Endometrium (tissue), 2 donors: ENCODE results near the gene EML5.
A peak's percentile ranks its signal among the peaks of the same experiment; 100 is the strongest.
"Not testable (repeated sequence)": the region's sequence is repeated elsewhere in the genome, so short reads cannot be mapped to it uniquely, and the experiment has no call there.

Experiments used
- FAIRE-seq: peaks from 2 replicates; lab custom pipeline; 2012; peaks lifted over from hg19 to GRCh38; lab: Jason Lieb, UNC
- donor health status: control.
- donor health status: control.

The EML5 gene

GRCh38 chr14:88792473-88793258 lies at the start of gene EML5:
Gene EML5 (minus strand): TSS chr14:88792953. CDS start chr14:88792503, 450 bp downstream.
- no peak for FAIRE-seq

DNA sequence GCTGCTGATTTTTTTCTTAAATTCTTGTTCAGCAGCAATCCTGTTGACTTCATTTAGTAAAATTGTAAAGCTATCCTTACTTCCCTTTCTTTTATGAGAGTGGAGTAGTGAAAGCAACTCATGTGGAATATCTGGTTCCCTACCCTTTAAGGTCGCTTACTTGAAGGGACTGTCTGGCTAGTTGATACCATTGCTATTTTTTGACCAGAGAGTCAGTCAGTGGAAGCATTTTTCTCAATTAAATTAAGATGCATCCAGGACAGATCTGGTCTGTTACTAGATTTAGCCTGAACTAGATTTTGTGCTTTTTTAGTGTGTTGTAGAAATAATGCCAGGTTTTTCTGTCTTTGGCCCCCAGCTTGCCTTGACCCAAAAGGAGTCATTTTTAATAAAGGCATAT lies 49.7 kb upstream of the EML5 start:
- no peak for FAIRE-seq

- no peak for FAIRE-seq
Observed at GRCh38 chr14:88841741-88842140, 49.0 kb upstream of the EML5 start.

DNA sequence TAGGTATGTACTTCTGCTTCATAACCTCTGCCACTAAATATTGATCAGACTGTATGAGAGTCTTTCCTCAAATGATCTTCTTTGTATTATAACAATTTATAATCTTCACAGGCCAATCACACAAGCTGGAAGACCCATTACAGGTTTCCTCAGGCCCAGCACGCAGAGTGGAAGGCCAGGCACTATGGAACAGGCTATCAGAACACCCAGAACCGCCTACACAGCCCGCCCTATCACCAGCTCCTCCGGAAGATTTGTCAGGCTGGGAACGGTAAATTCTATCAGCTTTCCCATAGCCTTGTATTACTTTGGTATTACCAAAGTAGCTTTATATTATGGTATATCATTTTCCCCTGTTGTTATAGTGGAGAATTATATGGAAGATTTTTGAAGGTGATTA lies 48.2 kb upstream of the EML5 start:
- no peak for FAIRE-seq

DNA sequence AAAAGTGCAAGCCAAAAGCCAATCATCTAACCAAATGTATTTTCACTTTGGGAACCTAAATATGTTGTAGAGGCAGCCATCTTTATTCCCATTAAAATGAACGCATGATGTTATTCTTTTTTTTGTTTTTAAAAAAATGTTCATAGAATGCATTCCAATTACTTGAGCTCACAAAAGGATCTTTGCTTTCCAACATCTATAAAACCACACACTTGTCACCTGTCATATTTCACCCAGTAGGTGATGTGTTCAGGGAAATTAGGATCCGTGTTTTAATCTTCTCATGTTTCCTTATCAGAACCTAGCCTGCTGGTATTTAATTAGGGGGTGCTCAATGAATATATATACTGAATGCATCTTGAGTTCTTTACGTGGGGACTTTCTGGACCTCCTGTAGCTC lies 45.3 kb upstream of the EML5 start:
- FAIRE-seq, result no peak

- FAIRE-seq, result no peak
Observed at GRCh38 chr14:88837495-88837894, 44.7 kb upstream of the EML5 start.

- FAIRE-seq, result peak; percentile 88
Observed at GRCh38 chr14:88835661-88836060, 42.9 kb upstream of the EML5 start.

GRCh38 chr14:88834883-88835431 lies 42.2 kb upstream of the EML5 start:
- FAIRE-seq, result no peak

- FAIRE-seq, result no peak
Observed at GRCh38 chr14:88831284-88831683, 38.5 kb upstream of the EML5 start.

DNA sequence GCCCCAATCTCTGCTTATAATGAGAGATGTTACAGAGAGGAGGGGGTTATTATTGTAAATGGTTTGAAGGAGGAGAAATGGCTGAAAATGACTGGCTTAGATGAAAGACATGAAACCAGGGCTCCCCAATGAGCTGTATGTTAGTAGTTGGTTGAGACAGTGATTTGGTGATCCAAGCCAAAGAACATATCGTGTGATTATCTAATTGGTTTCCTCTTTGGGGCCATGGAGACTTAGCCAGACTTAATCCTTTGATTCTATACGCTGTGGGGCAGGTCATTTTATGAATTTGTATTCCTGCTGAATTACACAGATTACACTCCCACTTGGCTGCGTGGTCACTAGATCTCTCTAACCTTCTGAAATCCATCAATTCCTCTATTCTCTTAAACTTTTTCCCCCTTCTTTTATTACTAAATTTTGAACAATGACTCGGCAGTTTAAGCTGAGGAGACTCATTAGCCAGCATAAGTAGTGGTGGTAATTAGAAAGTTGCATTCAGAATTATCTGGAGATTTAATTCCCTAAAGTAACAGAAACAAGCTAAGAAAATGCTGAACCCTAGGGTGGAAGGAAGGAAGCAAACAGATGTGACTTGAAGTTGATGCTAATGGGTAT lies 37.0 kb upstream of the EML5 start:
- FAIRE-seq, result no peak

- no peak for FAIRE-seq
Observed at GRCh38 chr14:88829188-88829587, 36.4 kb upstream of the EML5 start.

DNA sequence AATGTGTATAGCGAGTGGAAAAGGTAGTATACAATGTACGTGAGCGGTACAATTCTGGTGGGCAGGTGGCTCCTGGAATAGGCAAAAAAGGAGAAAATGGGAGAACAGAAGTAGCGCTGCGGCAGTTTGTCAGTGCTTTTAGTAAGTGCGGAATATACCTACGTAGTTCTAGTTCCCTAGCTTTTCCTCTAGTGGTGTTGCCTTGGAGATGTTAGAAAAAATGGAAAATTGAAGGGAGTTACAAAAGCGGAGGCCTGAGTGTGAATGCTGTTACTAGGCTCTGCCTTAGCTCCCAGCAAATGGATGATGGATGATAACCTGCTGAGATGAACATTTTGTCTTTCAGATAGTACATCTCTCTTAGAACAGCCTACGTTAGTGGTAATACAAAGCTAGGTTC lies 32.8 kb upstream of the EML5 start:
- no peak for FAIRE-seq

DNA sequence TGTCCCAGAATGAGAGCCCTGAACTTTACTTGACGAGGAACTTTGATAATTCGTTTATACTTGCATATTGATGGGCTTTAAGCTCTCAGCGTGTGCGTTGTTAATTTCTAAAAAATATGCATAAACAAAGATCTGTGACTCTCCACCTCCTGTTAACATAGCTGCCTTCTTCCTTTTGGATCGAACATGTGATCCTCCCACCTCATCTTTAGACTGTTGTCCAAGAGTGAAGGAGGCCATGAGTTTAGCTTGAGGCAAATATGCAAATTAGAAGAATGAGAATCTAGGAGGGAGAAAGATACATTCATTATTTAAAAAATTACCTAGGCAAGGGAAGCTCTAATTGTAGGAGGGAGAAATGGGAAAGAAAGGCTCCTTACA lies 32.3 kb upstream of the EML5 start:
- FAIRE-seq, result no peak

GRCh38 chr14:88824314-88825077 lies 31.7 kb upstream of the EML5 start, which contains the start of gene TTC8:
Gene TTC8 (plus strand): TSS chr14:88824651. CDS start chr14:88824708, 57 bp downstream.
- no peak for FAIRE-seq

GRCh38 chr14:88823968-88824313 lies 31.2 kb upstream of the EML5 start:
- FAIRE-seq, result no peak

GRCh38 chr14:88821888-88822287 lies 29.1 kb upstream of the EML5 start:
- no peak for FAIRE-seq

DNA sequence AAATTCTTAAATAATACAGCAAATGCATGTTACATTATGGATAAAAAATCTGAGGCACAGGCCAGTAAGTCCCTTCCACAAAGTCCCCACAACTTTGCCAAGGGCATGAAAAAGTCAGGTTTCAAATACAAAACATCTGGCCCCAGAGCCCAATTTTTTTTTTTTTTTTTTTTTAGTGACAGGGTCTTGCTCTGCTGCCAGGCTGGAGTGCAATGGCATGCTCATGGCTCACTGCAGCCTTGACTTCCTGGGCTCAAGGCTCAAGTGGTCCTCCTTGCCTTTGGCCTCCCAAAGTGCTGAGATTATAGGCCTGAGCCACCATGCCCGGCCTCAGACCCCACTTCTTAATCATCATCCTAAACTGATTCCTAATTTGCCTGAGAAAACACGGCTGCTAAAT lies 28.6 kb upstream of the EML5 start:
- FAIRE-seq, result no peak

DNA sequence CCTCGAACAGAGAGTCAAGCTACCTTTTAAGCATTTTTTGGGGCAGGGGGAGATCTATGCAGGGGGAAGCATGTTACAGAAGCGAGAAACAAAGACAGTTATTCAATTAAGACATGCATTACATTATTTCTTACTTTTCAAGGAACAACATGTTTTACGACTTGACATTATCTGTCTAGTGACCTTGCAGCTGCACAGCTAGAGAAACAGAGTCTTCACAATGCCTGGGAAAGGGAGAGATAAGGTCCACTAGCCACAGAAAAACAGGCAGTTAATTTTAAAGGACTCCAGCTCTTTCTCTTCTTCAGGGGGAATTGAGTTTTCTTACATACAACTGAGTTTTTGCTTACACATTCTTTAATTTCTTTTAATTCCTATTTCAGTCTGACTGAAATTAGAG lies 26.9 kb upstream of the EML5 start:
- FAIRE-seq, result not testable (repeated sequence)

GRCh38 chr14:88818018-88818417 lies 25.3 kb upstream of the EML5 start:
- no peak for FAIRE-seq

GRCh38 chr14:88815980-88816379 lies 23.2 kb upstream of the EML5 start:
- FAIRE-seq, result no peak

DNA sequence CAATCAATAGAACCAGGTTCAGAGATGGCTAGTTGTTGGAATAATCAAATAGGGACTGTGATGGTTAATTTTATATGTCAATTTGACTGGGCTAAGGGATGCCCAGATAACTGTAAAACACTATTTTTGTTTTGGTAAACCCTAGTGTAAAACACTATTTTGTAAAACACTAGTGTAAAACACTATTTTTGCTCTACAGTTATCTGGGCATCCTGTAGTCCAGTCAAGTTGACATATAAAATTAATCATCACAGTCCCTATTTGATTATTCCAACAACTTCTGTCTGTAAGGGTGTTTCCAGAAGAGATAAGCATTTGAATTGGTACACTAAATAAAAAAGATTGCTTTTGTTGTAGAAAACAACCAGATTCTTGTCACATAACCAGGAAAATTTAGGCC lies 15.6 kb upstream of the EML5 start:
- FAIRE-seq, result no peak

GRCh38 chr14:88804477-88804876 lies 11.7 kb upstream of the EML5 start:
- FAIRE-seq, result no peak

DNA sequence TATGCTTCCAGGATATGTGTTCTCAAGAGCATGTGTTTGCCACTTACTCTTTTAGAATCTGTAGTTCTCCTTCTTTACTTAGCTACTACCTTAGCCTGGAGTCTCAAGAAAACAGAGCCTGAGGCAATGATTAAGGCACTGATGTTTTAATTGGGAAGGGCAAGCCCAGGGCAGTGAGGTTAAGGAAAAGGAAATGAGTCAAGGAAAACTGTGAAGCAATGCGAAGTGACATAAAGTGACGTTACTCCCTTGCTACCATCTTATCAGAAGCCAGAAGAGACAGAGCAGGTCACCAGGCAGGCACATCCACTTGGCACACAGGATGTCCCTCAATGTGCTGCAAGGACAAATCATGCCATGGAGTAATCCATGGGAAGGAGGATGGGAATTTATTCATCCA lies 11.3 kb upstream of the EML5 start:
- FAIRE-seq, result no peak
